ENCODE measurements around the gene CHST10.

DNA sequence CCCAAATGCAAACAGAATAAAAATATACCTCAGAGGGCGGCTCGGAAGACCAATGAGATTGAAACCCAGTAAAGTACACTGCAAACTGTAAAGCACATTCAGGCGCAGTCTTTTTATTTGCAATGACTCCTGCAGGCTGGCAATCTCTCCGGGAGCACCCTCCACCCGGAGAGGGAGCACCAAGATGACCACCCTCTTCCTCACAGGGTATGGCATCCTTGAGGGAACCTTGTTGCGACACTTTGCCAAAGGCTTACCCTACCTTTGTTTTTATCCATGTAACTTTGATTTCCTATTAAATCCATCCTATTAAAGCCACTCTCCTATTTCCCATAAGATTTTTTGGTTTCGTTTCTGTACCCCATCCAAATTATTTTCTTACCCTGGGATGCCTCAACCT is 16.2 kb downstream of the CHST10 start:
- TF ChIP-seq, protein P1, sequence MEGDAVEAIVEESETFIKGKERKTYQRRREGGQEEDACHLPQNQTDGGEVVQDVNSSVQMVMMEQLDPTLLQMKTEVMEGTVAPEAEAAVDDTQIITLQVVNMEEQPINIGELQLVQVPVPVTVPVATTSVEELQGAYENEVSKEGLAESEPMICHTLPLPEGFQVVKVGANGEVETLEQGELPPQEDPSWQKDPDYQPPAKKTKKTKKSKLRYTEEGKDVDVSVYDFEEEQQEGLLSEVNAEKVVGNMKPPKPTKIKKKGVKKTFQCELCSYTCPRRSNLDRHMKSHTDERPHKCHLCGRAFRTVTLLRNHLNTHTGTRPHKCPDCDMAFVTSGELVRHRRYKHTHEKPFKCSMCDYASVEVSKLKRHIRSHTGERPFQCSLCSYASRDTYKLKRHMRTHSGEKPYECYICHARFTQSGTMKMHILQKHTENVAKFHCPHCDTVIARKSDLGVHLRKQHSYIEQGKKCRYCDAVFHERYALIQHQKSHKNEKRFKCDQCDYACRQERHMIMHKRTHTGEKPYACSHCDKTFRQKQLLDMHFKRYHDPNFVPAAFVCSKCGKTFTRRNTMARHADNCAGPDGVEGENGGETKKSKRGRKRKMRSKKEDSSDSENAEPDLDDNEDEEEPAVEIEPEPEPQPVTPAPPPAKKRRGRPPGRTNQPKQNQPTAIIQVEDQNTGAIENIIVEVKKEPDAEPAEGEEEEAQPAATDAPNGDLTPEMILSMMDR (IDR thresholded peaks at IDR 0.05): no peak
- TF ChIP-seq POLR2A (IDR thresholded peaks at IDR 0.05) (no peak), POLR2AphosphoS5 (IDR thresholded peaks at IDR 0.05) (no peak)

Data from transverse colon (tissue), 4 donors.